Neural crest cell (in vitro differentiated cells): ENCODE measurements around the gene IL1R2. TPM values are rescaled to one million over a fixed set of nuclear protein-coding genes. Genes with fewer than 3 reads are reported as not detected.
"Not testable (repeated sequence)": the region's sequence is repeated elsewhere in the genome, so short reads cannot be mapped to it uniquely, and the experiment has no call there.

Experiments
- DNase-seq: peaks from one replicate; pipeline ENCODE4 v3.0.0; 2021; ENCODE audit warnings: low read depth, mixed read lengths, low spot score
- H3K27ac Mint-ChIP-seq: one replicate; pipeline ENCODE4 v1.8.0; 2021; ENCODE audit warnings: mild to moderate bottlenecking, mixed read lengths; ENCODE audit not compliant: unreplicated experiment
- H3K27me3 Mint-ChIP-seq: 2 replicates; pipeline ENCODE4 v1.8.0; 2021; ENCODE audit warnings: low read depth, mild to moderate bottlenecking, mixed read lengths
- H3K36me3 Mint-ChIP-seq: 2 replicates; pipeline ENCODE4 v1.8.0; 2021; ENCODE audit warnings: low read depth, mild to moderate bottlenecking, mixed read lengths
- H3K4me1 Mint-ChIP-seq: 2 replicates; pipeline ENCODE4 v1.8.0; 2021; ENCODE audit warnings: mixed read lengths
- H3K4me3 Mint-ChIP-seq: one replicate; pipeline ENCODE4 v1.8.0; 2021; ENCODE audit warnings: mild to moderate bottlenecking, mixed read lengths
- H3K9me3 Mint-ChIP-seq: 2 replicates; pipeline ENCODE4 v1.8.0; 2021; ENCODE audit warnings: mixed read lengths
- total RNA-seq: library from RNA; stranded (reverse); gene quantifications from 2 replicates; pipeline ENCODE4 v1.2.1, GENCODE V29; 2021
- TF ChIP-seq, protein P1 (sequence below): fragments of 200-600 bp; sonication (generic); conservative IDR thresholded peaks from 2 replicates; pipeline ENCODE4 v1.5.0; 2021; ENCODE audit warnings: antibody characterized with exemption, mild to moderate bottlenecking

IL1R2 gene
- total RNA-seq, 1 donor from 2014 or later, result not detected

GRCh38 chr2:101998896-101999789 is 7.4 kb downstream of the IL1R2 start:
- peaks cover 25% of the 10 kb centered on the region for H3K27me3 Mint-ChIP-seq
- H3K4me3 Mint-ChIP-seq, result no peak overlapping the region
- no peaks in the 10 kb centered on the region for H3K36me3 Mint-ChIP-seq
- DNase-seq, result no peak
- no peaks in the 10 kb centered on the region for H3K9me3 Mint-ChIP-seq
- TF ChIP-seq, protein P1, sequence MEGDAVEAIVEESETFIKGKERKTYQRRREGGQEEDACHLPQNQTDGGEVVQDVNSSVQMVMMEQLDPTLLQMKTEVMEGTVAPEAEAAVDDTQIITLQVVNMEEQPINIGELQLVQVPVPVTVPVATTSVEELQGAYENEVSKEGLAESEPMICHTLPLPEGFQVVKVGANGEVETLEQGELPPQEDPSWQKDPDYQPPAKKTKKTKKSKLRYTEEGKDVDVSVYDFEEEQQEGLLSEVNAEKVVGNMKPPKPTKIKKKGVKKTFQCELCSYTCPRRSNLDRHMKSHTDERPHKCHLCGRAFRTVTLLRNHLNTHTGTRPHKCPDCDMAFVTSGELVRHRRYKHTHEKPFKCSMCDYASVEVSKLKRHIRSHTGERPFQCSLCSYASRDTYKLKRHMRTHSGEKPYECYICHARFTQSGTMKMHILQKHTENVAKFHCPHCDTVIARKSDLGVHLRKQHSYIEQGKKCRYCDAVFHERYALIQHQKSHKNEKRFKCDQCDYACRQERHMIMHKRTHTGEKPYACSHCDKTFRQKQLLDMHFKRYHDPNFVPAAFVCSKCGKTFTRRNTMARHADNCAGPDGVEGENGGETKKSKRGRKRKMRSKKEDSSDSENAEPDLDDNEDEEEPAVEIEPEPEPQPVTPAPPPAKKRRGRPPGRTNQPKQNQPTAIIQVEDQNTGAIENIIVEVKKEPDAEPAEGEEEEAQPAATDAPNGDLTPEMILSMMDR, result no peak
- H3K4me1 Mint-ChIP-seq, result no peaks in the 10 kb centered on the region
- H3K27ac Mint-ChIP-seq, result no peak overlapping the region

DNA sequence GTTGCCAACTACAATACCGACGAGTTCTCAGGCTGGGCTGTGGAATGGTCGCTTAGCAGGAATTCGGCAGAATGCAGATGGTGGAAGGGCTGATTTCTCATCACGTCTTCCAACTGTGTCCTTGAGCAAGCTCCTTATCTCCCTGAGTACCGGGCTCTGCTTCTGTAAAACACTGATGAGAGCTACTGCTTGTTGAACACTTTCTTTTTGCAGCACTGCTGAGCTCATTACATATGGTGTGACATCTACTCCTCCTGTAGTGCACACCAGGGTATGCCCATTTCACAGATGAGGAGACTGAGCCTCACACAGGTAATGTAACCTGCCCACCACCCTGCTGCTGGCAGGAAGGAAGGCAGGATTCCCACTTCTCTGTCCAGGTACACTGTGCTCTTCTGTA is 8.3 kb downstream of the IL1R2 start:
- H3K9me3 Mint-ChIP-seq, result no peaks in the 10 kb centered on the region
- H3K36me3 Mint-ChIP-seq, result no peaks in the 10 kb centered on the region
- H3K4me1 Mint-ChIP-seq, result no peaks in the 10 kb centered on the region
- TF ChIP-seq, protein P1, result no peak
- H3K4me3 Mint-ChIP-seq, result no peak overlapping the region
- H3K27ac Mint-ChIP-seq, result no peak overlapping the region
- no peak for DNase-seq
- peaks cover 19% of the 10 kb centered on the region for H3K27me3 Mint-ChIP-seq

DNA sequence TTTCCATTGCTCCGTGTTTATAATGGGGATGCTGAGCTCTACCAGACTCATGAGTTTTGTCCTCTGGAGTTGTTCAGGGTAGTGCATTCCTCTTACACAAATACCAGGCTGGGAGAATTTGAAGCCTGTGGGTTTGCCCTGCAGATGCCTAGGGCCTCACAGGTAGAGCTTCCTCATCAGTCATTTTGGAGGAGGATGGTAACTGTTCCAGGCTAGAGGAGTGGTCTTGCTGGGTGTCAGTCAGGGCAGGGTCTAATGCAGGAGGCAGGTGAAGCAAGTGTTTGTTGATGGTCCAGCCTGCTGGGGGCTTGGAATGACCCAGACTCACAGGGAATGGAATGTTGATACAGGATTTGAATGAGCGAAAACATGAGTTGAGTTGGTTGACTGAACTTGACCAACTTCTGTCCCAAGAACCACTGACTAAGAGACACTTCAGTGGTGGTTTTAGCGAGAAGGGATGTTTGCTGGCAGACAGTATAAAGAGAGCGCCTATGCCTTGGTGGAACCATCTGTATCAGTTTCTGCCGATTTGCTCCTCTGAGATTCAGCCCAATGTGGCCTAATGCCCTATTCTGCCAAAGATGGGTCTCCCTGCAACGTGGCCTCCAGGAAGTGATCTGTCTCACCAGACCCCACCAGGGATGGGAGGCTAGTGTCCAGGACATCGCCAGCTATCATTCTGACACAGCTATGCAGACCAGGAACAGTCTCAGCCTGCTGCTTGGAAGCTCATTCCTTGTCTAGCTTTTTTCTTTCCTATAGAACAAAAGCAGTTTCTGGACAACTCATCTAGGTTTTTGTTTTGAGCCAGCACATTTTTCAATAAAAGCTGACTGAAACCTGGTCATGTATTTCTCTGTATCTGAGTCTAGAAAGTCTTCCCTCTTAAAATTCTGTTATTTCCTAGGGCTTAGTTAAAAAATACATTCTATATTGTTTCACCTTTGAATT is 9.3 kb downstream of the IL1R2 start:
- no peaks in the 10 kb centered on the region for H3K9me3 Mint-ChIP-seq
- H3K27ac Mint-ChIP-seq, result no peak overlapping the region
- no peaks in the 10 kb centered on the region for H3K36me3 Mint-ChIP-seq
- H3K4me1 Mint-ChIP-seq, result peaks cover 1% of the 10 kb centered on the region
- no peak for DNase-seq
- H3K4me3 Mint-ChIP-seq, result no peak overlapping the region
- TF ChIP-seq, protein P1, result no peak
- H3K27me3 Mint-ChIP-seq, result peaks cover 11% of the 10 kb centered on the region

DNA sequence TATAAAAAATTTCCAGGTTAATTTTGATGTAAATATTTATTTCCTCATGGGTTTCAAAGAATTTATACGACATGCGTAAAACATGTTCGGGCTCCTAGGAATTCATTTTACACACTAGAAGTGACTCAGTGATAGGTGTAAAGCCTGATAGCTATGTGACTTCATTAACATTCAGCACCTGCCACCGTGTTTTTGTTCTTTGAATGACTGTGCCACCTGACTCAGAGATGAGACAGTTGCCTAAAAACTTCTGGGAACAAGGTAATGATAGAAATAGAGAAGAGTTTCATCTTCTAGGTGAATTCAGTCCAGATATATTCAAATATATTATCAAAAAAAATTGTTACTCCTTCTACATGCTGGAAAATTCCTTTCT is 10.0 kb downstream of the IL1R2 start:
- no peak overlapping the region for H3K4me3 Mint-ChIP-seq
- DNase-seq, result no peak
- peaks cover 4% of the 10 kb centered on the region for H3K4me1 Mint-ChIP-seq
- TF ChIP-seq, protein P1, result no peak
- H3K9me3 Mint-ChIP-seq, result no peaks in the 10 kb centered on the region
- H3K27ac Mint-ChIP-seq, result no peak overlapping the region
- peaks cover 11% of the 10 kb centered on the region for H3K27me3 Mint-ChIP-seq
- H3K36me3 Mint-ChIP-seq, result no peaks in the 10 kb centered on the region

- Mint-ChIP-seq H3K27me3 (peaks cover 11% of the 10 kb centered on the region), H3K4me3 (no peak overlapping the region), H3K9me3 (no peaks in the 10 kb centered on the region), H3K27ac (no peak overlapping the region), H3K4me1 (peaks cover 4% of the 10 kb centered on the region), H3K36me3 (no peaks in the 10 kb centered on the region)
- no peak for DNase-seq
- TF ChIP-seq, protein P1, result no peak
These were observed 10.5 kb downstream of the IL1R2 start for GRCh38 chr2:102002228-102002627.

- H3K4me1 Mint-ChIP-seq, H3K36me3 Mint-ChIP-seq, H3K27ac Mint-ChIP-seq, H3K9me3 Mint-ChIP-seq, H3K4me3 Mint-ChIP-seq, DNase-seq, H3K27me3 Mint-ChIP-seq: not testable (repeated sequence)
These were observed 11.1 kb downstream of the IL1R2 start for GRCh38 chr2:102002909-102003308.
